ENCODE data around the gene PRXL2A. TPM values are rescaled to one million over a fixed set of nuclear protein-coding genes. Genes with fewer than 3 reads are reported as not detected.

The PRXL2A gene
- total and polyA plus RNA-seq, 2 experiments from 2014 or later = 166 to 222 TPM

GRCh38 chr10:80484243-80484642, 75.9 kb downstream of the PRXL2A start:
- Histone ChIP-seq H3K4me1 (ENCODE audit: insufficient read depth) (peaks cover 19% of the 10 kb centered on the region), H4K20me1 (ENCODE audit: insufficient read depth, poor library complexity, severe bottlenecking) (peaks cover 59% of the 10 kb centered on the region), H3K36me3 (replicated peaks; ENCODE audit: insufficient read depth, low read depth) (no peaks in the 10 kb centered on the region), H3K9me2 (replicated peaks; ENCODE audit: insufficient read depth) (no peaks in the 10 kb centered on the region), H3K4me2 (no peak overlapping the region), H3K4me3 (no peak overlapping the region), H3K79me2 (peaks cover 91% of the 10 kb centered on the region), H2AFZ (no peak overlapping the region), H3K27me3 (no peaks in the 10 kb centered on the region), H3K9me3 (ENCODE audit: low read depth) (no peaks in the 10 kb centered on the region), H3K27ac (no peak overlapping the region)
- no peak for TF ChIP-seq EZH2 (IDR thresholded peaks at IDR 0.05; ENCODE audit: borderline replicate concordance)
- TF ChIP-seq EZH2phosphoT487 (IDR thresholded peaks at IDR 0.05; ENCODE audit: low read depth, severe bottlenecking, unreplicated experiment) = no peak
- no peak for TF ChIP-seq CTCF (IDR thresholded peaks at IDR 0.05; ENCODE audit: poor library complexity)
- WGBS (ENCODE audit: low lambda C conversion rate, missing lambda C conversion rate) = 89% methylated on average over 6 of the region's 6 CpGs
- no peak for DNase-seq (ENCODE audit: low spot score)

- Histone ChIP-seq H3K4me1 (ENCODE audit: insufficient read depth) (peaks cover 20% of the 10 kb centered on the region), H3K27me3 (no peaks in the 10 kb centered on the region), H3K4me3 (no peak overlapping the region), H3K27ac (no peak overlapping the region), H3K36me3 (replicated peaks; ENCODE audit: insufficient read depth, low read depth) (no peaks in the 10 kb centered on the region), H3K4me2 (no peak overlapping the region), H3K9me2 (replicated peaks; ENCODE audit: insufficient read depth) (no peaks in the 10 kb centered on the region), H2AFZ (no peak overlapping the region), H3K9me3 (ENCODE audit: low read depth) (no peaks in the 10 kb centered on the region), H4K20me1 (ENCODE audit: insufficient read depth, poor library complexity, severe bottlenecking) (peaks cover 63% of the 10 kb centered on the region), H3K79me2 (peaks cover 96% of the 10 kb centered on the region)
- DNase-seq (ENCODE audit: low spot score) = no peak
- TF ChIP-seq EZH2 (IDR thresholded peaks at IDR 0.05; ENCODE audit: borderline replicate concordance) = no peak
- TF ChIP-seq CTCF (IDR thresholded peaks at IDR 0.05; ENCODE audit: poor library complexity) = no peak
Observed at GRCh38 chr10:80484676-80485075, 76.3 kb downstream of the PRXL2A start.

GRCh38 chr10:80485076-80485945, 77.0 kb downstream of the PRXL2A start:
- H3K4me1 ChIP-seq (ENCODE audit: insufficient read depth) = peaks cover 21% of the 10 kb centered on the region
- peaks cover 100% of the 10 kb centered on the region for H3K79me2 ChIP-seq
- no peak overlapping the region for H3K4me2 ChIP-seq
- H2AFZ ChIP-seq = no peak overlapping the region
- no peaks in the 10 kb centered on the region for H3K36me3 ChIP-seq (replicated peaks; ENCODE audit: insufficient read depth, low read depth)
- H3K9me3 ChIP-seq (ENCODE audit: low read depth) = no peaks in the 10 kb centered on the region
- no peak for DNase-seq (ENCODE audit: low spot score)
- H3K4me3 ChIP-seq = no peak overlapping the region
- H4K20me1 ChIP-seq (ENCODE audit: insufficient read depth, poor library complexity, severe bottlenecking) = peaks cover 63% of the 10 kb centered on the region
- H3K9me2 ChIP-seq (replicated peaks; ENCODE audit: insufficient read depth) = no peaks in the 10 kb centered on the region
- TF ChIP-seq EZH2phosphoT487 (IDR thresholded peaks at IDR 0.05; ENCODE audit: low read depth, severe bottlenecking, unreplicated experiment) (no peak), EZH2 (IDR thresholded peaks at IDR 0.05; ENCODE audit: borderline replicate concordance) (no peak), CTCF (IDR thresholded peaks at IDR 0.05; ENCODE audit: poor library complexity) (no peak)
- H3K27me3 ChIP-seq = no peaks in the 10 kb centered on the region
- H3K27ac ChIP-seq = no peak overlapping the region
- 86% methylated on average over 10 of the region's 10 CpGs for WGBS (ENCODE audit: low lambda C conversion rate, missing lambda C conversion rate)

Measured in hepatocyte (in vitro differentiated cells).